Endothelial cell of hepatic sinusoid (primary cell): Measurements from ENCODE around the gene IL15.

Experiments
- in situ Hi-C: cut with HindIII; loops from 2 replicates; pipeline ENCODE4 v1.10.0; 2017; ENCODE audit warnings: low sequenced_read_pairs

The IL15 gene

DNA sequence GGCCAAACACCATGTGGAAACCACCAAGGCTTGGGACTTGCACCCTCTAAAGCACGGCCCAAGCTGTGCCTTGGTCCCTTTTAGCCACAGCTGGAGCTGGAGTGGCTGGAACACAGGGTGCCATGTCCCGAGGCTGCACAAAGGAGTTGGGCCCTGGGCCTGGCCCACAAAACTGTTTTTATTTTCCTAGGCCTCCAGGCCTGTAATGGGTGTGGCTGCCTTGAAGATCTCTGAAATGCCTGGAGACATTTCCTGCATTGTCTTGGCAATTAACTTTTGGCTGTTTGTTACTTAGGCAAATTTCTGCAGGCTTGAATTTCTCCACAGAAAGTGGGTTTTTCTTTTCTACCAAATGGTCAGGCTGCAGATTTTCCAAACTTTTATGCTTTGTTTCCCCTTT is 55.7 kb downstream of the IL15 start:
- in situ Hi-C loops = no loop called here

DNA sequence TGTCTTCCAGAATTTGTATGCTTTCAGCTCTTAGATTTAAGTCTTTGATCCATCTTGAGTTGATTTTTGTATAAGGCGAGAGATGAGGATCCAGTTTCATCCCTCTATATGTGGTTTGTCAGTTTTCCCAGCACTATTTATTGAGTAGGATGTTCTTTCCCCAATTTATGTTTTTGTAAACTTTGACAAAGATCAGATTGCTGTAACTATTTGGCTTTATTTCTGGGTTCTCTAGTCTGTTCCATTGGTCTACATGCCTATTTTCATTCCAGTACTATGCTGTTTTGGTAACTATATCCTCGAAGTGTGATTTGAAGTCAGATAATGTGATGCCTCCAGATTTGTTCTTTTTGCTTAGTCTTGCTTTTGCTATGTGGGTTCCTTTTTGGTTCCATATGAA is 60.7 kb downstream of the IL15 start:
- in situ Hi-C loops = no loop called here

DNA sequence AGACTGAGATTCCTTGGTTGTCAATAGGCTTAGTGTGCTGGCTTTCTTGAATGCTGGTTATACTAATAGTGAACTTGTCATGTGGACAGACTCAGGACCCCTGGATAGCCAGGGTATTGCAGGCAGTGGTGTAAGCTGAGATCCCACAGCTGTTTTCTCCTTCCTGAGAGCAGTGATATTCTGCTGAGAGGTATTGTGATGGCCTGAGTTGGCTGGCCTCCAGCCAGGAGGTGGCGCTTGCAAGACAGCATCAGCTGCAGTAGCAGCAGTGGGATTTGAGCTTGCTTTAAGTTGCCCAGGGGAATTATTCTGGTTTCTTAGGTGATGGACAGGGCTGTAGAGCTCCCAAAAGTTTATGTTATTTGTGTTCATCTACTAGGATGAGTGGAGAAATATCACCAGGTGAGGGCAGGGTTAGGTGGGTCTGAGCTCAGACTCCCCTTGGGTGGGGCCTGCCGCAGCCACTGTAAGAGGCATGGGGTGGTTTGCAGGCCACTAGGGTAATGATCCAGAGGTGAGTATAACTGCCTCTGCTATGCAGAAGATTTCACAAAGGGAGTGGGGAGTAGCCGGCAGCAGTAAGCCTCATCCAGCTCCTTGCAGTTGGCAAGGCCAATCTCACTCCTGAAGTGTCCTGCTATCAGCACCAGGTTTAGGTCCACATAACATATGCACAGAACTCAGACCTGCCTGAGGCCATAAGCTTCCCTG is 66.2 kb downstream of the IL15 start:
- in situ Hi-C loops = loop anchor here (5.0 kb wide), 1 partner anchor 50 kb away; no protein-coding TSS in a partner anchor

DNA sequence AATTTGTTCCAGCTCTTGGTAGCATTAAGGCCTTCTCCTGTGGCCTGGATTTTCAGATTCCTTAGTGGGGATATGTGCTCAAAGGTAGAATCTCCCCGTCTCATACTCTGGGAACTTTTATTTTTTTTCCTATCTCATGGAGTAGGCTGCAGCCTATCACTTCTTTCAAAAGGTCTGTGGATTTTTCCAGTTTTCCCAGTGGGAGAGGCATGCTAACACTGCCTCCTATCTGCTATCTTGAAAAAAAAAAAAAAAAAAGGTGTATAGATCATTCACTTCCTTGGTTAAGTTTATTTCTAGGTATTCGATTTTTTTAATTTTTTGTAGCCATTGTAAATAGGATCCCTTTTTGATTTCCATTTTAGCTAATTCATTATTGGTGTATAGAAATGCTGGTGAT is 67.1 kb downstream of the IL15 start:
- in situ Hi-C loops = loop anchor here (5.0 kb wide), 1 partner anchor 49 kb away; no protein-coding TSS in a partner anchor

DNA sequence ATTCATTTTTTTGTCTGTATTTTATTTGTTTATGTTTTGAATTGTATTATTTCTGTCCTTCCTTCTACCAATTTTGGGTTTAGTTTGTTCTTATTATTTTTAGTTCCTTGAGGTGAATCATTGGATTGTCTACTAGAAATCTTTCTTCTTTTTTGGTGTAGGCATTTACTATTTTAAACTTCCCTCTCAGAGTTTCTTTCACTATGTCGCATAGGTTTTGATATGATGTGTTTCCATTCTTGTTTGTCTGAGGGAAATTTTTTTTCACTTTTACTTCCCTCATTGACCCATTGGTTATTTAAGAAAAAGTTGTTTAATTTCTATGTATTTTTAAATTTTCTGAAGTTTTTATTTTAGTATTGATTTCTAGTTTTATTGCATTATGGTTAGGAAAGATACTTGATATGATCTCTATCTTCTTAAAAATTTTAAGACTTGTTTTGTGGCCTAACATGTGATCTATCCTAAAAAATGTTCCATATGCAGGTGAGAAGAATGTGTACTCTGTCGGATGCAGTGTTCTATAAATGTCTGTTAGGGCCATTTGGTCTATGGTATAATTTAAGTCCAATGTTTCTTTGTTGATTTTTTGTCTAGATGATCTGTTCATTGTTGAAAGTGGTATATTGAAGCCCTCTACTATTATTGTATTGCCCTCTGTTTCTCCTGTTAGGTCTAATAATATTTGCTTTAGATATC is 68.8 kb downstream of the IL15 start:
- in situ Hi-C loops = no loop called here

DNA sequence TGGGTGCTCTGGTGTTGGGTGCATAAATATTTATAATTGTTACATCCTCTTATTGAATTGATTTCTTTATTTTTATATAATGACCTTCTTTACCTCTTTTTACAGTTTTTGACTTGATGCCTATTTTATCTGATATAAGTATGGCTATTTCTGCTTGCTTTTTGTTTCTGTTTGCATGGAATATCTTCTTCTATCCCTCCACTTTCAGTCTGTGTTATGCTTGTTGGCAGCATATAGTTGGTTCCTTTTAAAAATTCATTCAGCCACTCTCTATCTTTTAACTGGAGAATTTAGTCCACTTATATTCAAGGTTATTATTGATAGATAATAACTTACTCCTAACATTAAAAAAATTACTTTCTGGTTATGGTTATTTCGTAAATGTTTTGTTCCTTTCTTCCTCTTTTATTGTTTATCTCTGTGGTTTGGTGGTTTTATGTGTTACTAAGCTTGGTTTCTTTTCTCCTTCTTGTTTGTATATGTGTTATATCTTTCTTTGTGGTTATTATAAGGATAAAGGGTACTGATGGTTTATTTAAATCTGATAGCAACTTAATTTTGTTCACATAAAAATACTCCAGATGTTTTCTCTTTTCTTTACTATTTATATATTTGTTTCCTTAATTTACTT is 69.5 kb downstream of the IL15 start:
- in situ Hi-C loops = no loop called here

DNA sequence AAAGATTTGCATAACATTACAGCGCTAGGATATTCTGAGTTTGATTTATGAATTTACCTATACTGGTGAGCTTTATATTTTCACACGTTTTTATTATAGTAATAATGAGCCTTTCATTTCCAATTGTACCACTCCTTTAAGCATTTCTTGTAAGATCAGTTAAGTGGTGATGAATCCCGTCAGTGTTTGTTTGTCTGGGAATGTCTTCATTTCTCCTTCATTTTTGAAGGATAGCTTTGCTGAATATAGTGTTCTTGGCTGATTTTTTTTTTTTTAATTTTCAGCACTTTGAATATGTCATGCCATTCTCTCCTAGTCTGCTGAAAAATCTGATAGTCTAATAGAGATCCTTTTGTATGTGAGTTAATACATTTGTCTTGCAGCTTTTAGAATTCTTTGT is 70.1 kb downstream of the IL15 start:
- in situ Hi-C loops = no loop called here

DNA sequence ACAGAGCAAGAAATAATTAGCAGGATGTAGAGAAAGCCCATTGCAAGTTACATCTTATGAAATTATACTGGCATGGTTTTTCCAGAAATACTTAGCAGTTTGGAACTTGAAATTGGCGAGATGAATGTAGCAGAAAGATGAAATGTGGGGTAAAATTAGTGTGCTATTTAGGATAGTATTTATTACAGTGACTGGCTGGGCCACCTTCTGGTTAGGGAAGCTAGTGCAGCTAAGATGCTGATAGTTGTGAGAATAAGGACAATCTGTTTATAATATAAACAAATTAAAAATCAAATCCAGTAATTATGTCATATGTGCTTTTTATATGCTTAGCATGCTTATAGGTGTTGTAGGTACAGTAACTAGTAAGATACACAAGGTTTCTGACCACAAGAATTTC is 74.8 kb downstream of the IL15 start:
- in situ Hi-C loops = no loop called here

DNA sequence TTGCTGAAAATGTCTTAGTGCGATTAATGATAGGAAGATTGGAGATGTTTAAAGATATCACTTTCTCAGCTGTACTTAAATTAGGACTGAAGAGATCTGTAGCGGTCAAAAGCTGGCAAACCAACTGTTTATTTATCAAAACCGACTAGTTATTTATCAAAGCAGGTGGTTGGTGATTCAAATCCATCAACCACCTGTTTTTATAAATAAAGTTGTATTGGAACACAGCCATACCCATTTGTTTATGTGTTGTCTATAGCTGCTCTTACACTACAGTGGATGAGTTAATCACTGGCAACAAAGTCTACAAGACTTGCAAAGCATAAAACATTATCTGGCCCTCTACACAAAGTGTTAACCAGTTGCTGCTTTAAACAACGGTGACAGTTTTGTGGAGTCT is 76.8 kb downstream of the IL15 start:
- in situ Hi-C loops = no loop called here

DNA sequence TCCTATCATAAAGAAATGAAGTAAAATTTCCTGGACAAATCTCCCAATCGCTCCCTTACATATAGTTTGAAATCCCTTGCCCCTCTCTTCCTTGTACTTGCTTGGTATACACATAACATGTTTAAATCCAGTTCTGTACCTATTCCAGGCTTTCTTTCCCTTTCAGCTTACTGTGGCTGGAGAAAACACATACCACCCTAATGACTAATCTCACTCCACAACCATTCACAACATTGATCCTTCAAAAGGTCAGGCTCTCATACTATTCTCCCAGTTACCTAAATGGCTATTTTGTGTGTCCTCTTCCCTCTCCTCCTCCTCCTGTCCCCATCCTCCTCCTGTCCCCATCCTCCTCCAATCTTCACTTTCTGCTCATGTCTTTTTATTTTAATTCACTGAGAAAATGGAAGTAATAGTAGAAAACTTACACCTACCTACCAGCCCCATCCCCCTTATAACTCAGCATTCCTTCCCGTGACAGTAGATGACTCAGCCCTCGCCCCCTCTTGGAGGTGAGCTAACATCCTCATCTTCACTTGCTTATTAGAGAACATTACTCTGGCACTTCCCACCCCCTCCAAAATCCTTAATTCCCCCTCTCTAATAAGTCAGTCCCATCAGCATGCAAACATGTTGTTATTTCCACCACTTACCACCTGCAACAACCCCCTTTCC is 77.5 kb downstream of the IL15 start:
- in situ Hi-C loops = no loop called here

DNA sequence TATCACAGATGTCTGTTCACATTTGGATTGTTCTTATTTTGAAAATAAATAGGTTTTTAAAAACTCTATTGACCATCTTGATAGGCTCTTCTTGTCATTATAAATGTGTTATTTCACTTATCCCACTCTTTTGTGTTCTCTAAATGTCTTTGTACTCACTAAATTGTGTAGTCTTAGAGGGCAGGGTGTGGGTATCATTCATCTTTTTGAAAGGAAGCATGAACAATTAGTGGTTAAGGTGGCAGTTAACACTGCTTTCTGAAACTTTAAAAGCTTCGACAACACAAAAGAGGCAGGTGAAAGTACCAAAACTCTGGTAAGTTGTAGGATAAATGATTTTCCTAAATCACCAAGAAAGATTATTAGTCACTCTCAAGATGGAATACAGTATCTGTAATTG is 83.2 kb downstream of the IL15 start:
- in situ Hi-C loops = loop anchor here (5.0 kb wide), 1 partner anchor 92 kb away; no protein-coding TSS in a partner anchor

DNA sequence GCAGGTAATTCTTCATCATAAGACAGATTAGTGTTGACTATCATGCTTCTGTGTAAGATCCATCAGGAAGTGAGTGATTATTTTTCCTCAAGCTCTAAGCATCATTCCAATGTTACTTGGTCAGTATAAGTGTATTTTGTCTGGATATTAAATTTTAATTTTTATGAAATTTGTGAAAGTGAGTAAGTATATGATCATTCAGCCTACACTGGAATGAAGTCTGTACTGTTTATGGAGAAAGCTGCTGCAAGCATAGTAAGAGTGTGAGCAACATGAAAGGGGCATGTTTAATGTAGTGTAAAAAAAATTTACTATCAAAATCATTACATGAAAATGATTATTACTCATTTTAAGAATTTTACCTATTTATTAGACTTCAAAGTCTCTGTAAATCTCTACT is 84.8 kb downstream of the IL15 start:
- in situ Hi-C loops = no loop called here

DNA sequence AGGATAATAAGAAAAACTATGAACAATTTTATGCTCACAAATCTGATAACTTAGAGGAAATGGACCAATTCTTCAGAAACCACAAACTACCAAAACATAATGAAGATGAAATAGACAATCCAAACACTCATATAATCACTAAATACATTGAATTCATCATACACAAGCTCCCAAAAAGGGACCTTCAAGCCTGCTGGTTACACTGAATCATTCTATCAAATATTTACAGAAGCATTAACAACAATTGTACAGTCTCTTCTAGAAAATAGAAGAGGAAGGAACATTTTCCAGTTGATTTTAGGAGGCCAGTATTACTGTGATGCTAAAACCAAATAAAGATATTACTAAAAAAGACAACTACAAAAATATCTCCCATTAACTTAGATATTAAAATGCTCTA is 88.3 kb downstream of the IL15 start:
- in situ Hi-C loops = no loop called here

DNA sequence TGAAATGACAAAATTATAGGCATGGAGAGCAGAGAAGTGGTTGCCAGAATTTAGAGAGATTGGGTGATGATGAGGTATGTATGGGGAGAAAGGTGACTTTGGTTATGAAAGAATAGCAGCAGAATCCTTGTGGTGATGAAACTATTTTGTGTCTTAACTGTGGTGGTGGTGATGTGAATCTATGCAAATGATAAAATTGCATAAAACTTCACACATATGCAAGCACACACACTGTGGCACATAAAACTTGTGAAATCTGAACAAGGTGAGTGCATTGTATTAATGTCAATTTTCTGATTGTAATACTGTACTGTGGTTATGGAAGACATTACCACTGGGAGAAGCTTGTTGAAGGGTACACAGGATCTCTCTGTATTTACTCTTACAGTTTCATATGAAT is 91.0 kb downstream of the IL15 start:
- in situ Hi-C loops = no loop called here

DNA sequence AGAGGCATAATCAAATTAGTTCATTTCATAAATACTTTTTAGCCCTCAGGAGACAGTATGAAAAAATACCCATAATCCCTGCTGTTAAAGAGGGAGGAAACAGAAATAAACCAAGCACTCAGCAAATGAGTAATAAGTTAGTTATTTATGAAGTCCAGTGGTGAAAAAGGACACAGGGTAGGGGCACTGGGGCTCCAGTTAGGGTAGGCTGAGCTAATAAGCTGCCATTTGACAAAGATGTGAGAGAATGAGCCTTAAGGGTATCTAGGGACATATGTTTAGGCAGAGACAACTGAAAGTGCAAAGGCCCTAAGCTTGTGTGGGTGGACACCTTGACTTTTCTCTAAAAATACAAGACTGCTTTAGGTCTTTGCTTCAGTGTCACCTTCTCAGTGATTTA is 94.4 kb downstream of the IL15 start:
- in situ Hi-C loops = no loop called here

DNA sequence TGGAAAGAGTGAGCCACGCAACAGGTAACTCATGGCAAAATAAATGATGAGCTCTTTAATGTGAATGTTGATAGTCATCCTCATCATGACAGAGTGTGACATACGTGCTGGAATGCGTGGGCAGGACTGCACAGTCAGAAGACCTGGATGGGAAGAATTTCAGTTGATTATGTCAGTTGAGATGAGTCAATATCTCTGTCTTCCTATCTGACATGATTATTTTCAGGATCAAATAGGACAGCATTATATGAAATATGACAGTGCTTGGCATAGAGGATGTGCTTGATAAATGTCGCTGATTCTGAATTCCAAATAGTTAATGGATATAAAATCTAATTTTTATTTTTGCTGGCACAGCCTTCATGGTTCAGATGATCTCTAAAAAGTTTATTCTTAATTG is 95.1 kb downstream of the IL15 start:
- in situ Hi-C loops = no loop called here

DNA sequence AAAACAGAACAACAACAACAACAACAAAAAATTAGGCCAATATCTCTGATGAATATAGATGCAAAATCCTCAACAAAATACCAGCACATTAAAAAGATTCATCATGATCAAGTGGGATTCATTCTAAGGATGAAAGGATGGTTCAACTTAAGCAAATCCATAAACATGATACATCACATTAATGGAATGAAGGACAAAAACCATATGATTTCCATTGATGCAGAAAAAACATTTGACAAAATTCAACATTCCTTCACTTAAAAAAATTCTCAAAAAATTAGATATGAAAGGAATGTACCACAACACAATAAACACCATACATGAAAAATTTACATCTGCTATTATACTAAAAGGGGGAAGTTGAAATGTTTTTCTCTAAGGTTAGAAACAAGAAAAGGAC is 103.3 kb downstream of the IL15 start:
- in situ Hi-C loops = no loop called here

DNA sequence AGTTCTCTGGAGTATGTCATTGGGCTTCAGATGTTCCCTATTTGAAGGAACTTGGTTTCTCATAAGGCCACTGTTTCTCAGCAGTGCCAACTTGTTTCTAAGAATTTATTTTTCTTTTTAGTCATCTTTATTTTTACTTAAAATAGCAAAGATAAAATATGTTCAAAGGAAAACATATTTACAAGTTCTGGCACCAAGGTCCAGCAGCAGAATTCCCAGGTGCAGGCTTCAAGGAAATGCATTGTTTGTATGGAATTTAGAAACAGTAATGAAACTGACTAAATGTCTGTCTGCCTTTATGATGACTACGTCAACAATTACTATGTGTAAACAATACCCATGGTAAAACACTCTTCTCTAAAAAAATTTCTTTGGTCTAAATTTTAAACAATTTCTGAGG is 109.6 kb downstream of the IL15 start:
- in situ Hi-C loops = no loop called here

DNA sequence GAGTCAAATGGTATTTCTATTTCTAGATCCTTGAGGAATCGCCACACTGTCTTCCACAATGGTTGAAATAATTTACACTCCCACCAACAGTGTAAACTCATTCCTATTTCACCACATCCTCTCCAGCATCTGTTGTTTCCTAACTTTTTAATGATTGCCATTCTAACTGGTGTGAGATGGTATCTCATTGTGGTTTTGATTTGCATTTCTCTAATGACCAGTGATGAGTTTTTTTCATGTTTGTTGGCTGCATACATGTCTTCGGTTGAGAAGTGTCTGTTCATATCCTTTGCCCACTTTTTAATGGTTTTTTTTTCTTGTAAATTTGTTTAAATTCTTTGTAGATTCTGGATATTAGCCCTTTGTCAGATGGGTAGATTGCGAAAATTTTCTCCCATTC is 115.4 kb downstream of the IL15 start:
- in situ Hi-C loops = loop anchor here (5.0 kb wide), 1 partner anchor 50 kb away; no protein-coding TSS in a partner anchor

DNA sequence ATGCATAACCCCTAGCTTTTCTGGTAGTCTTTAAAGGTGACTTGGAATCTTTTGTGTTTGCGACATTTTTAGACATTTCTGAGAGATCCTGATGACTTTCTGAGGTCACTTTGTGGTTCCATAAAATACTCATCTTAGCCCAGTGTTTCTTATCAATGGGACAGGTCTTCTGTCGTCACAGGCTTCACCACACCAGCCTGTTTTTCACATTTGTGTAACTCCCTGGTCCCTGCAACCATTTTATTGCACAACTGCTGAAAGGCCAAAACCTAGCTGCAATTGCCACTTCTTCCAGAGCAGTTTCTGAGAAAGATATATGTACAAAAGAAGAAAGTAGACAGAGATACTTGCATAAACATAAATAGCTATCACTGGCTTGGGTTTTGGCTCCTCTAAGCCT is 120.9 kb downstream of the IL15 start:
- in situ Hi-C loops = no loop called here

DNA sequence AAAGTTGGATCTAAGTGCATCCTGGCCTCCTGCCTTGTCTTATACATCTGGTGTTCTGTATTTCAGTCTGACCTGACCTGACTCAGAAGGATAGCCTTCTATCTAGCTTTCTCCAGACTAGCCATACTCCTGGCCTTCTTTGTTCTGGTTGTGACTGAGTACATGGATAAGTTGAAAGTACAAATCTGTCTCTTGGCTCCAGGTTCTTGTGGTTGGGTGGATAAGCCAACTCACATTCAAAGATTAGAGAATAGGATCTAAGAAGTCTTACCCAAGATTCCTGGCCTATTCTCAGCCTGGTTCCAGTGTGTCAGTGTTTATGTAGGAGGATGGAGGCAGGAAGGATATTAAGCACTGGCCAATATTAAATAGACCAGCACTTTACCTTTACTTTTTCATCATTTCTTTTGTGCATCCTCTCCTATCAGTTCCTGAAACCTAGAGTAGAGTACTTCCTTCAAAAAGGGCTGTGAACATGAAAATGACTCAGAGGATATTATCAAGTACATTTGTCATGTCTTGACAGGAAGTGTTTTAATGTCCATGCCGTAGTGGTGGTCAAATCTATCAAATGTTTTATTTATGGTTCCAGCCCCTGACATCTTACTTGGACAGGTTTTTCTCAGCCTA is 123.5 kb downstream of the IL15 start:
- in situ Hi-C loops = no loop called here
